ELR (cell line): Measurements from ENCODE around the gene PLEKHA1.

Experiments
- DNase-seq: peaks from one replicate; pipeline ENCODE4 v3.0.0-alpha.2; 2015; ENCODE audit warnings: low read depth

Gene PLEKHA1

GRCh38 chr10:122480146-122480833 is 105.8 kb downstream of the PLEKHA1 start:
- no peak for DNase-seq

DNA sequence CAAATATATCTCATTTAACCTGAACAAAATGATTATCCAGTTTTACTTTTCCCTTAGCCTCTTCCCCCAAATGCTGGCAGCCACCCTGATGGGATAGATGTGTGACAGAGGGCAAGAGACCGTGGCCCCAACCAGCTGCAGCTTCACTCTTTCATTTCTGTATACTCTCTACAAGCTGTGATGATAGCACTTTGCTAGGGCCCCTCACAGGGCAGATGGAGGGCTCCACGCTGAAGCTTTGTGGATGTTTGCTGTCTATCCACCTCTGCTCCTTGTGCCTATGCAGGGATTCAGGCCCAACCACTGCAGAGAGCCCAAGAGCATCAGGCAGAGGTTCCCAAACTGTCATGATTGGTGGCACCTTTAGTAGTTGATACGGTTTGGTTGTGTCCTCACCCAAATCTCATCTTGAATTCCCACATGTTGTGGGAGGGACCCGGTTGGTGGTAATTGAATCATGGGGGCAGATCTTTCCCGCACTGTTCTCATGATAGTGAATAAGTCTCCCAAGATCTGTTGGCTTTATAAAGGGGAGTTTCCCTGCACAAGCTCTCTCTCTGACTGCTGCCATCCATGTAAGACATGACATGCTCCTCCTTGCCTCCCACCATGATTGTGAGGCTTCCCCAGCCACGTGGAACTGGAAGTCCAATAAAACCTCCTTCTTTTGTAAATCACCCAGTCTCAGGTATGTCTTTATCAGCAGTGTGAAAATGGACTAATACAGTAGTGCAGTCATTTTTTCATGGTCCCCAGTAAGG is 107.0 kb downstream of the PLEKHA1 start:
- DNase-seq, result no peak
